ENCODE data around the gene RBM14.
A peak's percentile ranks its signal among the peaks of the same experiment; 100 is the strongest.
"Not testable (repeated sequence)": the region's sequence is repeated elsewhere in the genome, so short reads cannot be mapped to it uniquely, and the experiment has no call there.

Gene RBM14

GRCh38 chr11:66616379-66617154, at the start of gene RBM14:
Gene RBM14, plus strand, starts transcription at chr11:66616630. Its CDS starts 91 bp downstream, at chr11:66616721.
- peak; percentile 94 for DNase-seq

GRCh38 chr11:66567787-66568123, 48.7 kb upstream of the RBM14 start:
- DNase-seq = no peak

- DNase-seq = no peak
Measured at GRCh38 chr11:66568124-66568916, 48.1 kb upstream of the RBM14 start, which contains the start of gene CTSF. Gene CTSF, minus strand, starts transcription at chr11:66568606. Its CDS starts 120 bp downstream, at chr11:66568486.

- DNase-seq = no peak
Measured at GRCh38 chr11:66569076-66569475, 47.4 kb upstream of the RBM14 start.

GRCh38 chr11:66570079-66570849, 46.2 kb upstream of the RBM14 start:
- no peak for DNase-seq

GRCh38 chr11:66570850-66571180, 45.6 kb upstream of the RBM14 start:
- no peak for DNase-seq

GRCh38 chr11:66579017-66579606, 37.3 kb upstream of the RBM14 start:
- DNase-seq = no peak

GRCh38 chr11:66580803-66581202, 35.6 kb upstream of the RBM14 start:
- DNase-seq = no peak

GRCh38 chr11:66581261-66581660, 35.2 kb upstream of the RBM14 start:
- DNase-seq = no peak

- not testable (repeated sequence) for DNase-seq
Measured at GRCh38 chr11:66582565-66583147, 33.8 kb upstream of the RBM14 start.

GRCh38 chr11:66585447-66585846, 31.0 kb upstream of the RBM14 start:
- DNase-seq = not testable (repeated sequence)

- no peak for DNase-seq
Measured at GRCh38 chr11:66586136-66586535, 30.3 kb upstream of the RBM14 start.

GRCh38 chr11:66589315-66589714, 27.1 kb upstream of the RBM14 start:
- not testable (repeated sequence) for DNase-seq

GRCh38 chr11:66589996-66590675, 26.3 kb upstream of the RBM14 start:
- no peak for DNase-seq

- DNase-seq = no peak
Measured at GRCh38 chr11:66591175-66591574, 25.3 kb upstream of the RBM14 start.

GRCh38 chr11:66592457-66593302, 23.8 kb upstream of the RBM14 start, which contains the start of the genes CCDC87 and CCS:
Gene CCDC87, minus strand, starts transcription at chr11:66593063. Its CDS starts 48 bp downstream, at chr11:66593015.
Gene CCS, plus strand, starts transcription at chr11:66593185. Its CDS starts 77 bp downstream, at chr11:66593262.
- DNase-seq = peak; percentile 80

- no peak for DNase-seq
Measured at GRCh38 chr11:66593303-66593635, 23.2 kb upstream of the RBM14 start.

GRCh38 chr11:66593650-66594049, 22.8 kb upstream of the RBM14 start:
- DNase-seq = no peak

- no peak for DNase-seq
Measured at GRCh38 chr11:66595245-66595904, 21.1 kb upstream of the RBM14 start.

GRCh38 chr11:66598993-66599392, 17.4 kb upstream of the RBM14 start:
- DNase-seq = no peak

All from NCI-H1436 treated with DMSO at 0.1 percent for 48 hours (cell line).